Stimulated activated CD4-positive, alpha-beta T cell treated with anti-CD3 and anti-CD28 coated beads, TNF-alpha, amount 100 ng/mL, for 4 hours (primary cell): Measurements from ENCODE around the gene RASSF4.
"Not testable (repeated sequence)": the region's sequence is repeated elsewhere in the genome, so short reads cannot be mapped to it uniquely, and the experiment has no call there.

Experiments
- DNase-seq, 3 experiments: peaks; one replicate each; pipeline ENCODE4 v3.0.0-alpha.2; 2020; ENCODE audit warnings: low read depth in 3 of 3

RASSF4 gene

DNA sequence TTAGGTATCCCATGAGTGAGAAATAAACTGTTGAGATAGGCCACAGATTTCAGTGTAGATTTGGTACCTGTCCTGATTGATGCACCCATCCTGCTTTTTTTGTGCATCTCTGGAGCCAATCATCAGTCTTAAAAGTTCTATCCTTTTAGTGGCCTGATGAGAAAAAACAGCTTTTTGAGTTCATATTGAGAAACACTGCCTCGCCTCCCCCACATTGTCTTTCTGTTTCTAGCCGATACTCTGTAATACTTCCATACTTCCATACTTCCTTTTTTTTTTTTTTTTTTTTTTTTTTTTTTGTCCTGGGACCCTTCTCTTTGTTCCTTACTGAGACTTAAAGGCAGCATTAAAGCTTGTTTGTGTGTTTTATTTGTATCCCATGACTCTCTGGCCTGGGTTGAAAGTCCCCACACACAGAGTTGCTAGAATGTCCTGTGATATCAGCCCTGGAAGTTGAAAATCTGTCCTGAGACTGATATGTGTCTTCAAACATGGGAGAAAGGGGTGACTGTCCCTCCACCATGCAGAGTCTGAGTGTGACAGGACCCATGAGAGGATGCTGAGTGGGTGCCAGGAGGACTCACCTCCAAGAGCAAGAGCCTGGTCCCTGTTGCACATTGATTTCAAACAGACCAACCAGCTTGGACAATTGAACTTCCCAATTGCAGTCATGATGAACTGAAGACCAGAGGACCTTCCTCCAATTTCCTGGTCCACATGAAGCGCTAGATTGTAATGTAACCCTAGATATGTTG is 46.9 kb downstream of the RASSF4 start:
- no peak for DNase-seq

DNA sequence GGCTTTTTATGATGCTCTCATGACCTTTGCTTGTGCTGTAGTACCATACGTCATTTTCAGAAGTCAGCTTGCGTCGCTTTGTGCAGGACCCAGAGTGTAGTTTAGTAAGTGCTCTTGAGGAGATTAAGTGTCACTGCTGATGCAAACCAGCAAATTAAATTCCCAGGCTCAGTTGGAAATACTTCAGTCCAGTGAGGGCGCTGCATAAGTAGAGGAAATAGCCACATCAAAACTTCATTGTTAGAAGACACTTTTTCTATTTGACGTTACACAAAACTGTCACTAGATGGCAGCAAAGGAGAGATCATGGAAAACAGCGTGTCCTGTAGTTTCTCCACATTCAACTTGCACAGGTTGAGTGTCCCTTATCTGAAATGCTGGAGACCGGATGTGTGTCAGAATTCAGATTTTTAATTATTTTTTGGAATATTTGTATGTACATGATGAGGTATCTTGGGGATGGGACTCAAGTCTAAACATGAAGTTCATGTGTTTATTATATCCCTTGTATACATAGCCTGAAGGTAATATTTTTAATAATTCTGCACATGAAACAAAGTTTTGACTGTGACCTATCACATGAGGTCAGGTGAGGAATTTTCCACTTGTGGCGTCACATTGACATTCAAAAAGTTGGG is 49.0 kb downstream of the RASSF4 start:
- DNase-seq: no peak

DNA sequence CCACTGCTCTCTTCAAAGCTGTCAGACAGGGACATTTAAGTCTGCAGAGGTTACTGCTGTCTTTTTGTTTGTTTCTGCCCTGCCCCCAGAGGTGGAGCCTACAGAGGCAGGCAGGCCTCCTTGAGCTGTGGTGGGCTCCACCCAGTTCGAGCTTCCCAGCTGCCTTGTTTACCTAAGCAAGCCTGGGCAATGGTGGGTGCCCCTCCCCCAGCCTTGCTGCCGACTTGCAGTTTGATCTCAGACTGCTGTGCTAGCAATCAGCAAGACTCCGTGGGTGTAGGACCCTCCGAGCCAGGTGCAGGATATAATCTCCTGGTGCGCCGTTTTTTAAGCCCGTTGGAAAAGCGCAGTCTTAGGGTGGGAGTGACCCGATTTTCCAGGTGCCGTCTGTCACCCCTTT is 55.0 kb downstream of the RASSF4 start:
- not testable (repeated sequence) for DNase-seq

DNA sequence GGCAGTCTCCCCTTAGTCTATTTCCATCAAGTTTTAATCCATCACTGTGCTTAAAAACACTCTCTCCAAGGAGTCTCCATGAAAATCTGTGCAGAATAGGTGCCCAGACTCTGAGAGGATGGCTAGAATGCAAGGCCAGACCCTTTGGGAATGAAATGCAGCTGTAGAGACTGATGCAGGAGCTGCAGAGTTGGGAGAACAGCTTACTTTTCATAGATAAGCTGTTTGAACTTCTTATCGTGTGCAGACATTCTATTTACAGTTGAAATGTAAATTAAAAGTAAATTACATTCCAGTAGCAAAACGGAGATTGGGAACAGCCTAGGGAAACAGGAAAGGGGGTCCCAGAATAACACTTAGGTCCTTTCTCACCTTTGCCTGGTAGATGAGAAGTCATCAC is 56.0 kb downstream of the RASSF4 start:
- no peak for DNase-seq

DNA sequence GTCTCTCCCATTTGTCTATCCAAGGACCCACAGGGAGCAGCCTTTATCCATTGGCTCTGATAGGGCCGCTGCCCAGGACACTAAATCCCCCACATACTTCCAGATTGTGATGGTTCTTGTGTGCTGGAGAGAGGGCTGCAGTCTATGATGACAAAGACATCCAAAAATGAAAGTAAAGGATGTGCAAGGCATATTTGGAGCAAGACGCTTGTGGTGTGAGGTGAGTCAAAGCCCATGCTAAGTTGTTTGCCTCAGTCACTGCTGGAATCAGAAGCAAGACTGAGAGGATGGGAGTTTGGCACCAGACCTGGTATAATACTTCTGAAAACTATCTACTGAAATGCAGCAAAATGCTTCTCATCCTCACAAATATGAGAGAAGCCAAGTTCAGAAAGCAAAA is 63.8 kb downstream of the RASSF4 start:
- no peak for DNase-seq

DNA sequence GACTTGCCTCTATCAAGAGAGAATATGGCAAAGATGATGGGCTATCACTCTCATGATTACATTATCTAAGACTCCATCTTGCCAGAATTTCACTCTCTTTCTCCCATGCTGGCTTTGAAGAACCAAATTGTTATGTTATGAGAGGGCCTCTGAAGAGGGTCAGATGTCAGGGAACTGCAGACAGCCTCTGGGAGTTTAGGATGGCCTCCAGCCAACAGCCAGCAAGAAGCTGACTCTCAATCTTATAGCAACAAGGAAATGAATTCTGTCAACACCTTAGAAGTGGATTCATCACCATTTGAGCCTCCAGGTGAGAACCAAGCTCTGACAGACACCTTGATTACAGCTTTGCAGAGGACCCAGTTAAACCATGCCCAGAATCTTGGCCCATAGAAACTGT is 74.7 kb downstream of the RASSF4 start:
- DNase-seq: no peak

DNA sequence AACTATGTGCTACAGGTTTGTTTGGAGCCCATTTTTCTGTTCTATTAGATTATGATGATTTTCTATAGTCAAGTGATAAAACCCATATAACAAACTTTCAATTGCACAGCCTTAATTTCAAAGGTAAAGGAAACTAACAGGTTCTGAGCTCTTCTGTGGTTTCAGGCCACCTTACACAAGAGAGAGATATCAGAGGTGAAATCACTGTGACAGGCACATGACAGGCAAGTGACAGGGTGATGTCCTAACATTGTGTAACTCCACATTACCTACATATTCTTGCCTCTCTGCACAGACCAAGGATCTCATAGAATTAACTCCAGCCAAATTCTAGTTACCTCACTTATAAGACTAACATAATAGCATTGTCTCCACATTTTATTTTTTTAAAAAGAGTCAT is 76.1 kb downstream of the RASSF4 start:
- no peak for DNase-seq

DNA sequence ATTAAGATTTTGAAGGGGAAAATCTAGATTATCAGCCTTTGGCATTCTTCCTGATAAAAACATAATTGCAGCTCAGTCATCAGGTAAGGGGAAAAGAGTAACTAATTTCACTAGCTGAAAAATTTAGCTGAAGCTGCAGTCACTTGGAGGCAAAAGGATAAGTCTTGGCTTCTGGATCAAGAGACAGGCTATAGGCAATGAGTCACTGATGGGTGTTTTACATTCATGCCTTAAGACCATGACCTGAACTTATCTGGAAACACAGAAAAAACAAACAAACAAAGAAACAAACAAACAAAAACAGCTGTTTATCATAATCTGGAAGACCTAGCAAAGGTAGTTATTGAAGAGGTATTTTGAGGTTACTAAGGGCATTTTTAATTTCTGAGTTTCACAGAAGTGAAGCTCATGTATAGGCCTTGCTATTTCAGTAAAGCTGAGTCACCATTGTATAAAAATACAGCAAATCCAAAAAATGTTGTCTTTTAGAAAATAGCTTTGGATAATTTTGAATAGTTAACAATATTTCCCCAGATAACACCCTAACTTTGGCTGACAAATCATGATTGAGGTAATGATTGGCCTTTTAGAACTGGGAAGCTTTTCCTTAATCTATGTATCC is 81.4 kb downstream of the RASSF4 start:
- DNase-seq: no peak

DNA sequence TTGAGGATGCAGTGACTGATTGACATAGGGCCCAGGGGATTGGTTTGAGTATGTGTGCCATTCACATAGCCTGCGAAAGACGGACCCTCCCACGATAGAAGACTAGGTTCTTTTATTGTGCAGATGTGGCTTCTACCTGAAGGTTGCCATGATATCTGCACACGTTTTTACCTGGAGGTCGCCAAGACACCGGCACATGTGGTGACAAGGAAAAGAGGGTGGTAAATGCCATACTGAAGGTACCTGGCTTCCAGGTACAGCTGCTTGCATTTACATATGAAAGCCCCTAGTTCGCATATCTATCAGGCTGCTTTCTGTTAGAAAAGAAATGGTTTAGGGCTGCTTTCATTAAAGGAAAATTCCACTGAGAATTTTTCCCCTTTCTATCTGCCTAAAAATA is 84.7 kb downstream of the RASSF4 start:
- DNase-seq: no peak
